SH-SY5Y (cell line): ENCODE results near the gene MARK3.

ENCODE experiments used
- GATA2 ChIP-seq: IDR thresholded peaks from 2 replicates; pipeline ENCODE4 v1.6.1; 2011; ENCODE audit warnings: mild to moderate bottlenecking, low read depth, low read length
- GATA3 ChIP-seq: IDR thresholded peaks from 2 replicates; pipeline ENCODE4 v1.6.1; 2011; ENCODE audit warnings: low read depth, mild to moderate bottlenecking, low read length, moderate library complexity

- TF ChIP-seq GATA2 (no peak), GATA3 (no peak)
Measured at GRCh38 chr14:103378038-103378854, 7.0 kb upstream of the MARK3 start.
